Measurements from ENCODE around the gene NINJ2. TPM values are rescaled to one million over a fixed set of nuclear protein-coding genes. Genes with fewer than 3 reads are reported as not detected.

Gene NINJ2
- total RNA-seq, 2 experiments from 2014 or later: 5.1 to 7.5 TPM

DNA sequence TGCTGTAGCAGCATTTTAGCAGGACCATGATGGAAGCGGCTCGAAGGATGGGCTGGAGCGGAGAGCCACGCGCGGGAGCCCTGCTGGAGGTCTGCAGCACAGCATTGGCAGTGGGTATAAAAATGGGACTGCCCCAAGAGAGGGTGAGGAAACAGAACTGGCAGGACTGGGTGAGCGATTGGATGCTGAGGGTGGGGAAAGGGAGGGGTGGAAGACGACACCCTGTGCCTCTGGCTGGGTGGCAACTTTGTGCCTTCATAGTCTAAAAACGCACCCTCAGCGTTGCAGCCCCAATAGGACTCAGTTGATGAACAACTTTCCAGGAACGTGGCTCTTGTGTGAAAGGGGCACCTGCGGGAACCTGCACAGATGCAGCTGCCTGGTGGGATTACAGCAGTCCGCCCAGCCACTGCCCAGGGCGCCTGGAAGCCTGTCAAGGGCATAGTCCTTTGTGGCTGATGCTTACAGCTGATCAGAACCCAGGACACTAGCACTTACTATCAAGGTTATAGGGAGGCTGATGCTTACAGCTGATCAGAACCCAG is 73.0 kb downstream of the NINJ2 start:
- peaks cover 3% of the 10 kb centered on the region for H3K4me1 Mint-ChIP-seq (ENCODE audit: low read depth)
- peaks cover 3% of the 10 kb centered on the region for H3K9me3 Mint-ChIP-seq
- DNase-seq: no peak
- no peaks in the 10 kb centered on the region for H3K27me3 Mint-ChIP-seq
- H3K36me3 Mint-ChIP-seq: no peaks in the 10 kb centered on the region
- POLR2A ChIA-PET: no interaction called here
- intact Hi-C loops (cut with micrococcal nuclease): no loop called here
- H3K4me3 Mint-ChIP-seq: no peak overlapping the region
- H3K27ac Mint-ChIP-seq: no peak overlapping the region
- CTCF ChIA-PET: no interaction called here

DNA sequence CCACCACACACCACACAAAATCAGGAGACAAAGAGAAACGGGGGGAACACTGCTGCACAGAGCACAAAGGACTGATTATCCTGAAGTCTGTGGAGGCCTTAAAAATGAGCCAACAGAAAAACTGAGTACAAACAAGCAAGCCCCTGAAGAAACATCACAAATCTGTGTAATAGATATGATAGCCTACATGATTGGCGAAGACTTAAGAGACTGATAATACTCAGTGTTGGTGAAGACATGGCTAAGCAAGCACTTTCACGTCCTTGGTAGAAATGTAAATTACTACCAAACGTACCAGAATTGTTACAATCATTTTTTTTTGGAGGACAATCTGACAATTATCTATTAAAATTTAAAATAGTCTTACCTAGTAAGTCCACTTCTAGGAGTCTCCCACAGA is 74.6 kb downstream of the NINJ2 start:
- intact Hi-C loops (cut with micrococcal nuclease): loop anchor here (2.0 kb wide), 1 partner anchor 20 kb away; no protein-coding TSS in a partner anchor
- DNase-seq: no peak
- Mint-ChIP-seq H3K27ac (no peak overlapping the region), H3K27me3 (no peaks in the 10 kb centered on the region), H3K4me3 (no peak overlapping the region), H3K9me3 (peaks cover 3% of the 10 kb centered on the region), H3K4me1 (ENCODE audit: low read depth) (peaks cover 3% of the 10 kb centered on the region), H3K36me3 (no peaks in the 10 kb centered on the region)
- POLR2A ChIA-PET: no interaction called here
- CTCF ChIA-PET: no interaction called here

DNA sequence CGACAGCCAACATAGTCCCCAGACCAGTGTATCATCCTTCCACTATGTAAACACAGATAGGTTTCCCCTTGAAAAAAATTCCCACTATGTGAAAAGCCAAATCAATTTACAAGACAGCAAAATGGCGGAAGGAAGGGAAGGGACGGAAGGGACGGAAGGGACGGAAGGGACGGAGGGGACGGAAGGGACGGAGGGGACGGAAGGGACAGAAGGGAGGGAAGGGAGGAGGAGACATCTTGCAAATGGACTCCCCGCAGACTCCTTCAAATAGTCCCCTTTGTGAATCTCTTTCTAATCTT is 75.3 kb downstream of the NINJ2 start:
- Mint-ChIP-seq H3K27me3 (no peaks in the 10 kb centered on the region), H3K4me3 (no peak overlapping the region), H3K27ac (no peak overlapping the region), H3K4me1 (ENCODE audit: low read depth) (peaks cover 3% of the 10 kb centered on the region), H3K9me3 (peaks cover 3% of the 10 kb centered on the region), H3K36me3 (no peaks in the 10 kb centered on the region)
- DNase-seq: no peak
- intact Hi-C loops (cut with micrococcal nuclease): loop anchor here (2.0 kb wide), 1 partner anchor 21 kb away; no protein-coding TSS in a partner anchor
- ChIA-PET CTCF (no interaction called here), POLR2A (no interaction called here)

DNA sequence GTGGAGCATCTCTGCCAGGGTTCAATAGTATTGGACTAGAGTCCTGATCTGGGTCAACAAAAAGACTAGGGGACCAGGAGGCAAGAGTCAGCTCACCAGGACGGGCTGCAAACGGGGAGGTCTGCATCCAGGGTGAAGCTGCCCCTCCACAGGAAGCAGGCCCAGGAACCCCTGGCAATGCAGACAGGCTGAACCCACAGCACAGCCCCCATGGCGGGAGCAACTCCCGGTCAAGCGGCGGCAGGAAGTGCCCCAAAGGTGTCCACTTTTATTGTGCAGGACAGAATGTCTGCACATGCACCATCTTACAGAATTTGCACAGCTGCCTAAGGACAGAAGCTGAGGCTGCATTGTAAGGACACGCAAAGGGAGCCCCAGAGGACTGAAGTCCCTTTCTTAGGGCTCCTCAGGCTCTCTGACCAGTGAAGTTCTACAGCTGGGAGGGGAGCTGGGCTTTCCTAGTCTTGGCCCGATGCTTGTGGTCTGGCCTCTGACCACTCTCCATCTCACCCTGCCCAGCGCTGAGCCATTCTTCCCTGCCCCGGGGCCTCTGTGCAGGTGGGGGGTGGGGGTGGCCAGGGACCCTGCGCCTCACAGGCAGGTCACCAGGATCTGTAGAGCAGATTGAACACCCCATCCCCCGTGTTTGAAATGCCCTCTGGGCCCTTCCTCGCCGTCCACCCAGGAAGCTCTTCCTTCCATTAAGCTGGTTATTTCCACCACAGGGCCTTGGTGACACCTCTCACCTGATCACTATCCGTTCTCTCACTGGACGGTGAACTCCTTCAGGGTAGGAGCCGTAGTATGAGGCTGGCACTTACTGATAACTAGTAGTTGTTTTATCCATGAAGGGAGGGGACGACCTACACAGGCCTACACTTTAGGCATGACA is 75.9 kb downstream of the NINJ2 start:
- Mint-ChIP-seq H3K9me3 (peaks cover 3% of the 10 kb centered on the region), H3K27me3 (no peaks in the 10 kb centered on the region), H3K27ac (no peak overlapping the region), H3K4me3 (no peak overlapping the region), H3K36me3 (no peaks in the 10 kb centered on the region), H3K4me1 (ENCODE audit: low read depth) (peaks cover 3% of the 10 kb centered on the region)
- ChIA-PET POLR2A (no interaction called here), CTCF (no interaction called here)
- no peak for DNase-seq
- intact Hi-C loops (cut with micrococcal nuclease): loop anchor here (2.0 kb wide), 1 partner anchor 21 kb away; no protein-coding TSS in a partner anchor

DNA sequence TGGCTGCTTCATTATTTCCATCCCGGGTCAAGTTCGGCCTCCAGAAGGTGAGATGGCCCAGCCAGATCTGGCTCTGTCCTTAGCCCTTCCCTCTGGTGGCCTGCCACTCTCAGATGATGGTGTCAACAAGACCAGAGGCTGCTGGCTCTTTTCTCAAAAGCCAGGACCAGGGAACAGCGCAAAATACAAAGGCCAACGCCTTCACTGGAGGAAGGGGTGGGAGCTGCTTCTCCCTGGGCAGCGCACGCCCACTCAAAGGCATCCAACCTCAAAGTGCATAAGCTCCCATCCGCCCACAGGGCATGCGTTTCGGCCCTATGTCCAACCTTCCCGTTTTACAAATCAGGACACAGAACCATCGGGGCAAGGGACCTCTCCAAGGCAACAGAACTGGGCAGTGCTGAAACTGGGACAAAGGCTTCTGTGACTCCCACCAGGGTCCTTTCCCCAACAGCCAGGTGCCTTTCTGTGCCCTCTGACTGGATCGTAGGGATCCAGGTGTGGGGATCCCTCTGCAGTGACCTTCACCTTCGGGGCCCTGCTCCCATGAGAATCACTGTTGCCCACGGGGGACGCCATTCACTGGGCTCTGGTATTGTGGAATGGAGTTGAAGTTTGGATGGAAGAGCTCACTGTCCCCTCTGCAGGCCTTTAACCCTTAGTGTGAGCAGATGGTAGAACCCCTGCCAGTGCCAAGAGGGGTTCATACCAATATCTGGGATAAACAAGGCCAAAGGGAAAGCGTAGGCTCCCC is 76.8 kb downstream of the NINJ2 start:
- Mint-ChIP-seq H3K27ac (no peak overlapping the region), H3K4me1 (ENCODE audit: low read depth) (peaks cover 3% of the 10 kb centered on the region), H3K9me3 (peaks cover 3% of the 10 kb centered on the region), H3K4me3 (no peak overlapping the region), H3K27me3 (no peaks in the 10 kb centered on the region), H3K36me3 (no peaks in the 10 kb centered on the region)
- DNase-seq: no peak
- ChIA-PET POLR2A (interaction anchor here (0.5 kb wide), 1 partner anchor 228 kb away, joined by 3 read pairs; no protein-coding TSS in a partner anchor), CTCF (interaction anchor here (0.6 to 1.4 kb wide), 2 partner anchors 10 to 246 kb away, joined by 3 to 4 read pairs; no protein-coding TSS in a partner anchor)
- intact Hi-C loops (cut with micrococcal nuclease): no loop called here

DNA sequence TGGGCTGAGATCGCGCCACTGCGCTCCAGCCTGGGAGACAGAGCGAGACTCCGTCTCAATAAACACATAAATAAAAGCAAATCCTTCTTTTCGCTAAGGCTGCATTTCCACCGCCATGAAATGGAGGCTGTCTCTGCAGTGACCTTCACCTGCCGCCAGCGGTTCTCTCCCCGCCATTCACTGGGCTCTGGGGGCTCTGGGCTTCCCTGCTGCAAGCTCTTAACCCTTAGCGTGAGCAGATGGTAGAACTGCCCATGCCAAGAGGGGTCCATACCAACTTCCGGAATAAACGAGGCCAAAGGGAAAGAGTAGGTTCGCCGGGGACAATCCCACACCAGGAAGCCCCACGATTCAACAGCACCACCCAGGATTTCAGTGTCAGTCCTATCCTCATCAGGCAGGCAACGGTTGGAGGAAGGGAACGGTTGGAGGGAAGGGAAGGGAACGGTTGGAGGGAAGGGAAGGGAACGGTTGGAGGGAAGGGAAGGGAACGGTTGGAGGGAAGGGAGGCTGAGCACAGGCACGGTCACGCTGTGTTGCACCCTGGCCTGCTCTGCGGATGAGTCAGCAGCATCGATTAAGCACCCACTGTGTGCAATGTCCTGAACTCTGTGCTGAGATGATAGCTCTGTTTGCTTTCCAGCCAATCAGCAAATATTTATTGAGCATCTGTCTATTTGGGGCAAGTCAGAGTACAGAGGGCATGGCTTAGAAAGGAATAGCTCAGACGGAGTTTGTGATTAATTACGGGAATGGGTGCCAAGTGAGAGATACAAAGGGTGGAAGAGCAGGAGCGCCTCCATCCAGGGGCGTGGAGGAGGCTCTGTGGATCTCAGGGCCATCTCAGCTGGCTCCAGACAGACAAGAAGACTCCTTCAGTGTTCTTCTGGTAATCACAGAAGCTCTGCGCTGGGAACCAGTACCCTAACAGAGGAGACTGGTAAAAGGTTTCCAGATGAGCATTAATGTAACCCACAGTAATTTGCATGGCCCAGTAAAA is 77.9 kb downstream of the NINJ2 start:
- no peak for DNase-seq
- Mint-ChIP-seq H3K4me3 (no peak overlapping the region), H3K27ac (no peak overlapping the region), H3K4me1 (ENCODE audit: low read depth) (peaks cover 3% of the 10 kb centered on the region), H3K27me3 (no peaks in the 10 kb centered on the region), H3K36me3 (no peaks in the 10 kb centered on the region), H3K9me3 (peaks cover 3% of the 10 kb centered on the region)
- intact Hi-C loops (cut with micrococcal nuclease): no loop called here
- ChIA-PET CTCF (interaction anchor here (0.6 to 1.4 kb wide), 3 partner anchors 9 to 461 kb away, joined by 3 to 4 read pairs (median 3); no protein-coding TSS in a partner anchor), POLR2A (no interaction called here)

DNA sequence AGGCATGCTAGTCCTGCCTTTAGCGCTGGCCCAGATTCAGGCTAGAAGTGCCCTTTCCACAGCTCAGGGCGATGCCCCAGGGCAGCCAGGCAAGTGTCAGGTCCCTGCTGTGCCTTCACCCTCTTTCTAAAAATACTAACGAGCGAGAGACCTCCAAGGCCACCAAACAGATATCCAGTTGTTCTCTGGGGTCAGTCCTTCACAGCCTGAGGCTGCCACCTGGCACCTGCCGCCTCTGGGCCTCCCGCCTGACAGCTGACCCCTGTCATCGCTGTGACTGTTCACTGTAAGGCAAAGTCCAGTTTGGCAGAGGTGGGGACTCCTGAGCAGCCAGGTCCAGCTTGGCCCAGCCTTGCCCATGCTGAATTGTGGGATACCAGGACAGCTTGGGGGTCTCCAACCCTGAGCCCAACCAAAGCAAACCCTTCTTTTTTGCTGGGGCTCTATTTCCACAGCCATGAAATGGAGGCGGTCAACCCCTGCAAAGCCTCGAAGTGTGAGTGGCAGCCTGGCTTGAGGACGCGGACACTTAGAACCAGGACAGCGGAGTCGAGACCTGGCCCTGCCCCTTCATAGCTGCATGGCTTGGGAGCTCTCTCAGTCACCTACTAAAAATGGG is 79.9 kb downstream of the NINJ2 start:
- no peak overlapping the region for H3K4me3 Mint-ChIP-seq
- H3K27me3 Mint-ChIP-seq: no peaks in the 10 kb centered on the region
- H3K4me1 Mint-ChIP-seq (ENCODE audit: low read depth): no peaks in the 10 kb centered on the region
- intact Hi-C loops (cut with micrococcal nuclease): no loop called here
- ChIA-PET CTCF (no interaction called here), POLR2A (no interaction called here)
- peaks cover under 1% of the 10 kb centered on the region for H3K9me3 Mint-ChIP-seq
- H3K27ac Mint-ChIP-seq: no peak overlapping the region
- no peaks in the 10 kb centered on the region for H3K36me3 Mint-ChIP-seq
- no peak for DNase-seq

DNA sequence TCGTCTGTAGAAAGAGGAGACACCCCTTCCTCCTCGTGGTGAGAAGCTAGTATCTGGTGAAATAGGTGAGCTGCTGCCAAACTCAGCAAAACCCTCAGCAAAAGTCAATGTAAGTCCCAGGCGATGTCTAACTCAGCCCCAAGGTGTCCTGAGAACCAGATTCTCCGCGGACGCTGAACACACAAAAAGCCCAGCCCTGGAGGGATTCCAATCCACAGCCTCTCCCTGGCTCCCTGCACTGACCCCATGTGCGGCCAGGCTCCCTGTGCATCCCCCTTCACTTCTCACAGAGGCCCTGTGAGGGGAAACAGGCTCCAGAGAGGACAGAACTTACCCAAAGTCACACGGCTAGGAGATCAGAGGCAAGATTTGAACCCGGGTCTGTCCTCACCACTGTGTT is 81.5 kb downstream of the NINJ2 start:
- H3K27ac Mint-ChIP-seq: no peak overlapping the region
- H3K27me3 Mint-ChIP-seq: no peaks in the 10 kb centered on the region
- ChIA-PET POLR2A (interaction anchor here (0.5 kb wide), 1 partner anchor 308 kb away, joined by 3 read pairs; no protein-coding TSS in a partner anchor), CTCF (interaction anchor here (0.7 kb wide), 3 partner anchors 11 to 232 kb away, joined by 3 read pairs; no protein-coding TSS in a partner anchor)
- no peaks in the 10 kb centered on the region for H3K36me3 Mint-ChIP-seq
- H3K4me1 Mint-ChIP-seq (ENCODE audit: low read depth): peaks cover under 1% of the 10 kb centered on the region
- no peak for DNase-seq
- intact Hi-C loops (cut with micrococcal nuclease): no loop called here
- H3K9me3 Mint-ChIP-seq: no peaks in the 10 kb centered on the region
- no peak overlapping the region for H3K4me3 Mint-ChIP-seq

DNA sequence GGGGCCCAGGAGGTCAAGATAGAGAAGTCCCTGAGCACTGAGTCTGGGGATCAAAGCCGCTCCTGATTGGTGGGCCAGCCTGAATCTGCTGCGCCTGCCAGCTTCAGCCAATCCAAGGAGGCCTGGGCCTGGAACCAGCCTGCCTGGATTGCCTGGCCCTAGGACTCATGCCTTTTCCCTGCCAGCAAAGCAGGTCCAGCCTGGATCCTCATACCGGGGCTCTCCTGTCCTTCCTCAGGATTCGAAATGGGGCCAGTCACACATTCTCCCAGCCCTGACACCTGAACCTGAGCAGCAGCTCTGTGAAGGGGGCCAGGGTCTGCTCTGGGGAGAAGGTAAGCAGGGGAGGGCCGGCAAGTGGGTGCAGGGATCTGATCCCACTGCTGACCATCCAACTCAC is 81.9 kb downstream of the NINJ2 start:
- no peak for DNase-seq
- POLR2A ChIA-PET: interaction anchor here (0.5 kb wide), 1 partner anchor 308 kb away, joined by 3 read pairs; no protein-coding TSS in a partner anchor
- Mint-ChIP-seq H3K4me3 (no peak overlapping the region), H3K36me3 (no peaks in the 10 kb centered on the region), H3K4me1 (ENCODE audit: low read depth) (peaks cover 5% of the 10 kb centered on the region), H3K9me3 (no peaks in the 10 kb centered on the region), H3K27me3 (no peaks in the 10 kb centered on the region), H3K27ac (no peak overlapping the region)
- intact Hi-C loops (cut with micrococcal nuclease): no loop called here
- CTCF ChIA-PET: interaction anchor here (0.7 kb wide), 3 partner anchors 11 to 233 kb away, joined by 3 read pairs; no protein-coding TSS in a partner anchor

DNA sequence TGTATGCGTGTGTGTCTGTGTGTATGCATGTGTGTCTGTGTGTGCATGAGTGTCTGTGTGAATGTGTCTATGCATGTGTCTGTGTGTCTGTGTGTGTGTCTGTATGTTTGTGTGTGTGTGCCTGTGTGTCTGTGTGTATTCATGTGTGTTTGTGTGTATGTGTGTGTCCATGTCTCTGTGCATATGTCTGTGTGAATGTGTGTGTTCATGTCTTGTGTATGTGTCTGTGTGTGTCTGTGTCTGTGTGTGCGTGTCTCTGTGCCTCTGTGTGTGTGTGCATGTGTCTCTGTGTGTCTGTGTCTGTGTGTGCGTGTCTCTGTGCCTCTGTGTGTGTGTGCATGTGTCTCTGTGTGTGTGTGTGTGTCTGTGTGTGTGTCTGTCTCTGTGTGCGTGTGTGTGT is 82.4 kb downstream of the NINJ2 start:
- H3K27me3 Mint-ChIP-seq: no peaks in the 10 kb centered on the region

More for the DNA sequence above, 82.4 kb downstream of the NINJ2 start:
- ChIA-PET POLR2A (no interaction called here), CTCF (interaction anchor here (0.7 to 2.1 kb wide), 3 partner anchors 11 to 234 kb away, joined by 3 to 8 read pairs (median 8); no protein-coding TSS in a partner anchor)
- H3K4me1 Mint-ChIP-seq (ENCODE audit: low read depth): peaks cover 10% of the 10 kb centered on the region
- no peaks in the 10 kb centered on the region for H3K9me3 Mint-ChIP-seq
- no peak overlapping the region for H3K4me3 Mint-ChIP-seq
- H3K36me3 Mint-ChIP-seq: no peaks in the 10 kb centered on the region
- H3K27ac Mint-ChIP-seq: no peak overlapping the region
- no peak for DNase-seq
- intact Hi-C loops (cut with micrococcal nuclease): no loop called here
